GDM1 (cell line): ENCODE measurements around the gene SLC35F3.
"Not testable (repeated sequence)": the region's sequence is repeated elsewhere in the genome, so short reads cannot be mapped to it uniquely, and the experiment has no call there.

ENCODE experiments used
- DNase-seq: peaks from one replicate; lab custom pipeline; 2025; lab: John Stamatoyannopoulos, UW

The SLC35F3 gene

DNA sequence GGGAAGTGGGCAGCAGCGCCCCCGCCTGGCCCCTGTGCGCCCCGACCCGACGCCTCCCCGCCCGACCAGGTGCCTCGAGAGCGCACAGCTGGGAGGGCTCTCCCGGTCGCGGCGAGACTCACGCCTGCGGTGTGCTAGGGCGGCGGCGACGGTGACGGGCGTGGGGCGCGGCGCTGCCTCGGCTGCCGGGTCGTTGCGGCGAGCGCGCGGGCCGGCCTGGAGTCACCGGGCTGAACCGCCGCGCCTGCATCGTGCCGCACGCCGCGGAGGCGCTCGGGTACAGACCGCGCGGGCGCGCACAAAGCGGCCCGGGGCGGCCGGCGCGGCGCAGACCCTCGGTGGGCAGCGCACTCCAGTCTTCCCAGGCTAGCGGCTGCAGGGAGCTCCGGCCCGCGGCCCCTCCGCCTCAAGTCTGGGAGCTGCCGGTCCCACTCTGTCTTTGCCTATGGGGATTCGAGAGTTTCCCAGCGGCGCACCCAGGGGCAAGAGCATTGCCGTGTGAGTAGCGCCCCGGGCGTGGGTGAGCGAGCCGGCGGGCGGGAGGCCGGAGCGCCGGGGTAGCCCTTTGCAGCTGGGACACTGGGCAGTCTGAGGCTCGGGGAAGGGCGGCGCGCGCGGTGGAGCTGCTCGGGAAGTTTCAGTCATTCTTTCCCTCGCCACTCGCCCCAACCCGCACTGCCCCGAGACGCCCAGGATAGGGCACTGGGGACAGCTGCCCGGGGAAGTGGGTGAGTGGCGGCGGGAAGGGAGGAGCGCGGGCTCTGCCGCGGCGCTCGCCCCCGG lies at the start of gene SLC35F3:
Gene SLC35F3 (plus strand): TSS at position 44 of the 783 bp plus-strand sequence.
- no peak for DNase-seq

DNA sequence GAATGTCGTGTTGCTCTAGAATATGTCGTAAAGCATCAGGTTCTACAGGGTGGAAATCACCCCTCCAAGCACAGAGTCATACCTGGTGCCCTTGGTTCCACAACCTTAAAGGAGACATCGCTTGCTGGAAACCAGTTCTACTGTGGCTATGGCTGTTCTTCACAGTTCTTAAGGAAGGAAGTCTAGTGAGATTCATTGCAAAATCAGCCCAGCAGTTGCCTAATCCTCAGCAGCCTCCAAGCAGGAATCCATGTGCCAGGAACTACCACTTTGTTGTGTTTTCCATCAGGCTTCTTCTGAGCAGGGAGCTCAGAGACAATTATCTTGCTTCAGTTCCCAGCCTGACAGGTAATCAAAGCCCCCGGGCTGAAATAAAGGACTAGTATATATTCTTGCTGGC lies 45.0 kb upstream of the SLC35F3 start:
- DNase-seq: no peak

DNA sequence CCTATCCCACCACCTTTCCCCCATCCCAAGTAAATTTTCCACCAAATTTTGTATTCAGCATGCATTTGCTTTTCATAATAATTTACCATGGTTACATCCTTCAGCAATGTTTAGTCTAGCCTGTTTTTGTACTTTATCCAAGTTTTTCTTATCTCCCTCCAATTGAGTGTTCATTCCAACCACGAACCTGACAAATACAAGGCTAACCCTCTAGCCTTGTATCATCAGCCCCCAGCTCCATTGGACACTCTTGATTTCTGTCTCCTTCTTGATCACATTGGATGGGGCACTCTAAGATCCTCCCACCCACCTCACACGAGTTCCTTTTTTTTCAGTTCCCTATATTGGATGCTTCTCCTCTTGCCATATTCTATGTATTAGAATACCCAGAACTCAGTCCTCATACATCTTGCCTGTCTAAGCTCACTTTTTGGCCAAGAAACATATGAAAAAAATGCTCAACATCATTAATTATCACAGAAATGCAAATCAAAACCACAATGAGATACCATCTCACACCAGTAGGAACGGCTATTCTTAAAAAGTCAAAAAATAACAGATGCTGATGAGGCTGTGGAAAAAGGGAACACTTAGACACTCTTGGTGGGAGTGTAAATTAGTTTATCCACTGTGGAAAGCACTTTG lies 40.5 kb upstream of the SLC35F3 start:
- DNase-seq: no peak

DNA sequence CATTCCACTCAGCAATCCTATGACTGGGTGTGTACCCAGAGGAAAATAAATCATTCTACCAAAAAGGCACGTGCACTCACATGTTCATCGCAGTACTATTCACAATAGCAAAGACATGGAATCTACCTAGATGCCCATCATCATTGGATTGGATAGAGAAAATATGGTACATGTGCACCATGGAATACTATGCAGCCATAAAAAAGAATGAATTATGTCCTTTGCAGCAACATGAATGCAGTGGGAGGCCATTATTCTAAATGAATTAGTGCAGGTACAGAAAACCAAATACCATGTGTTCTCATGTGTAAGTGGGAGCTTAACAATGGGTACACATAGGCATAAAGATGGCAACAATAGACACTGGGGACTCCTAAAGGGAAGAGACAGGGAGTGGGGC lies 39.9 kb upstream of the SLC35F3 start:
- DNase-seq: no peak

DNA sequence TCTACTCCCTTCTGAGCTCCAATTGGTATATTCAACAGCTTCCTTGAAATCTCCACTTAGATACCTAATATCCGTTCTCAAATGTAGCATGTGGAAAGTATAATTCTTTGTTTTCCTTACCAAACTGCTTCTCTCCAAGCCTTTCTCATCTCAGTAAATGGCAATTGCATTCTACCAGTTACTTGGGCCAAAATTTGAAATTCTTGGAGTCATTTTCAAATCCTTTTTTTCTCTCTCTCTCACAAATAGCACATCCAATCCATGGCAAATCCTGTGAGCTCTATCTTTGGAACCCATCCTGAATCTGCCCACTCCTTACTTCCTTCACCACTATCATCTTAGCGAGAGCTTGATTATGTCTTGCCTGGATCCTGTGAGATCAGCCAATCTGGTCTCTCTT lies 39.3 kb upstream of the SLC35F3 start:
- no peak for DNase-seq

DNA sequence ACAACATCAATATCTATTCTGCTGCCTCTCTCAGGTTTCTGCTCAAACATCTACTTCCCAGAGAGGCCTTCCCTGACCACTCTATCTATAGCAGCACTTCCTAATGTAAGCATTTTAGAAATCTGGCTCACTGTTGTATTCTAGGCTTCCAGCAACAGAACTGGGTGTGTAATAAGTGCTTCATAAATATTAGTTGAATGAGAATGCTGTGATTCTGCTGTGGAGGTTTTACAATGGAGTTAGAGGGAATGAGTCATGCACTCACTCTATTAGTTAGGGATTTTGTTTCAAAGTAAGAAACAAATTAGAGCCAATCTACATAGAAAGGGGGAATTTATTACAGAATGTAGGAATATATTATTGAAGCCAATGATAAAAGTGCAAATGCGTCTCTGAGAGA lies 38.6 kb upstream of the SLC35F3 start:
- DNase-seq: no peak

DNA sequence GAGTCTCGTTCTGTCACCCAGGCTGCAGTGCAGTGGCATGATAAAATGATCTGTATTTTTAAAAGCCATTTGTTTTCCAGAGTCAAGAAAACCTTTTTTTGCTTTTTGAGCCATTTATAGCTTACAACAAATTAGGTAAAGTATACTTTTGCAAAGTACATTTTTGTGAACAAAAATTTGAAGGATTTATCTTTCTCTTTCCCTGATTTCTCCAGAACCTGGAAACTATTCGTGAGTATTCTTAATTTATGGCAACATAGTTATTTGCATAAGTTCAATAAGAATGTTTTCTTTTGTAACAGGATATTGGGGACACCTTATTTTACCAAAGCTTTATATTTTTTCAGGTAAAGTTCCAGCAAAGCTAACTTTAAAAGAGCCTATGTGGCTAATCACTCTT lies 37.4 kb upstream of the SLC35F3 start:
- DNase-seq: no peak

DNA sequence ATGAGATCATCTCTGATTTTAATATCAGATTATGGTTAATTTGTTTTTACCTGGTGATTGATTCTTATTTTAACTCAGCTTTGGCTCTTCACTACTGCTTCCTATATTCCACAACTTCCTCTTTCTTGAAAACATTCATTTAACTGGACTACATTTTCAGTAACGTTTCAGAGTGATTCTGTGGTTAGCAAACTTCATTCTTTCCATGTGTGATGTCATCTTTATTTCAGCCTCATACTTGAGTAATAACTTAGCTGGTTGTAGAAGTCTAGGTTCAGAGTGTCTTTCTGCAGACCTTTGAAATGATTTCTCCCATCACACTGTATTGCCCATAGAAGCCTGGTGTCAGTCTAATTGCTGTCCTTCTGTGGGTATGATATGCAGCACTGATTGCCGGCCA lies 36.0 kb upstream of the SLC35F3 start:
- no peak for DNase-seq

DNA sequence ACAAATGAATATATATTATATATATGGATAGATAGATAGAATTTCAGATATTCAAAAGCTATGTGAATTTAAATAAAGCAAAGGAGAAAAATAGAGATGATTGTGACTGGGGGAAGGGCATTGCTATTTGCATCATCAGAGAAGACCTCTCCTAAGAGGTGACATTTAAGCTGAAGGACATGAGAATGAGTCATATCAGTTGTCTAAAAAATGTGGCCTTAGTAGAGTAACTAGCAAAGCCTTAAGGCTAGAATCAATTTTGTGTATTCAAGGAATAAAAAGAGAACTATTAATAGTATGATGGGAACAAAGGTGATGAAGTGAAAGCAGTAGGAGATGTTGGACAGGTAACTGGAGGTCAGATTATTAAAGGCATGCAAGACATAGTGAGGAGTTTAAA lies 34.8 kb upstream of the SLC35F3 start:
- no peak for DNase-seq

DNA sequence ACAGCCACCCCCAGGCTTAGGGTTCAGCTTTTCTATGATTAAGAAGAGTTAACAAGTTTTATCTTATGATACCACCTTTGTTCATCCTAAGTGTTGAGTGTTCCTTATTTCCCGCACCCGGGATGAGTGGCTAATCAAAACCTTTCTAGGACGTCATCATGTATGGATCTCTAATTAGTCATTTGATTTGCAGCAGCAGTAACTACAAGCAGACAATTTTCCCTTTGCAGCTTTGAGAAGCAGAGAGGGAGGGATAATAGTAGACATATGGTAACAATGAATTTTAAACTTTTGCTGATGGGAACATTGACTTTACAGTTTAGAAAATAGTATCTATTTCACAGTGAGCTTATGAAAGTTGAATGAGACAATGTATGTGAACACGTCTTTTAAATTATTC lies 30.8 kb upstream of the SLC35F3 start:
- no peak for DNase-seq

DNA sequence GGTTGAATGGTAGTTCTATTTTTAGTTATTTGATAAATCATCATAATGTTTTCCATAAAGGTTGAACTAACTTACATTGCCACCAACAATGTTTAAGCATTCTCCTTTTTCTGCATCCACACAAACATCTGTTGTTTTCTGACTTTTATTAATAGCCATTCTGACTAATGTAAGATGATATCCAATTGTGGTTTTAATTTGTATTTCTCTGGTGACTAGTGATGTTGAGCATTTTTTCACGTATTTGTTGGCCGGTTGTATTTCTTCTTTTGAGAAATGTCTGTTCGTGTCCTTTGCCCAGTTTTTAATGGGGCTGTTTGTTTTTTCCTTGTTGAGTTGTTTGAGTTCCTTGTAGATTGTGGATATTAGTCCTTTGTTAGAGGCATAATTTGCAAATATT lies 24.6 kb upstream of the SLC35F3 start:
- DNase-seq: no peak

DNA sequence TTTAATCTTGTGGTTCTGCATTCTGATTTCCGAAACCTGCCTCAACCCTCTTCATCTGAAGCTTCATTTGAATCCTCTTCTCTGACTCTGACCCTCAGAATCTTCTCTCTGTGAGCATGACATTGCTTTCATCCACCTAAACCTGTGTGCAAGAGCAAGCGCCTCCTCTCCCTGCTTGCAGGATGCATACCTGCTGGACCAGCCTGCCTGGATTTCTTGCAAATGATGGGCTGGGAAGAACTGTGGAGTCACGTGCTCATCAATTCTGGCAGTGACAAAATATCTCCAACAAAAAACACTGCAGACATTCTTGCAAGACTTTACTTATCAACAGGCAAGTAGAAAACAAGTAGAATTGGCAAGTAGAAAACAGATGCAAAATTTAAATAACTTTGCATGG lies 20.8 kb upstream of the SLC35F3 start:
- DNase-seq: no peak

DNA sequence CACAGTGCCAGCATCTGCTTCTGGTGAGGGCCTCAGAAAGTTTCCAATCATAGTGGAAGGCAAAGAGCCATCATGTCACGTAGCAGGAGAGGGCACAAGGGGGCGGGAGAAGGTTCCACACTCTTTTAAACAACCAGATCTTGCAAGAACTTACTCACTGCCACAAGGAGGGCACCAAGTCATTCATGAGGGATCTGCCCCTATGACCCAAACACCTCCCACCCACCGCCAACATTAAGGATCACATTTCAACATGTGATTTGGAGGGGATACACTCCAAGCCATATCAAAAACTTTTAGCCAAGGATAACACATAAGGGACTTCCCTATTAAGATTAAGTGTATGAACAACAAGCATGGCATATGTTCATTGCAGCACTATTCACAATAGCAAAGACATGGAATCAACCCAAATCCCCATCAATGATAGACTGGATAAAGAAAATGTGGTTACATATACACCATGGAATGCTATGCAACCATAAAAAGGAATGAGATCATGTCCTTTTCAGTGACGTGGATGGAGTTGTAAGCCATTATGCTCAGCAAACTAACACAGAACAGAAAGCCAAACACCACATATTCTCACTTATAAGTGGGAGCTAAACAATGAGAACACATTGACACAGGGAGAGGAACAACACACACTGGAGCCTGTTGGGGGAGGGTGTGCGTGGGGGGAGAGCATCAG lies 19.9 kb upstream of the SLC35F3 start:
- no peak for DNase-seq

DNA sequence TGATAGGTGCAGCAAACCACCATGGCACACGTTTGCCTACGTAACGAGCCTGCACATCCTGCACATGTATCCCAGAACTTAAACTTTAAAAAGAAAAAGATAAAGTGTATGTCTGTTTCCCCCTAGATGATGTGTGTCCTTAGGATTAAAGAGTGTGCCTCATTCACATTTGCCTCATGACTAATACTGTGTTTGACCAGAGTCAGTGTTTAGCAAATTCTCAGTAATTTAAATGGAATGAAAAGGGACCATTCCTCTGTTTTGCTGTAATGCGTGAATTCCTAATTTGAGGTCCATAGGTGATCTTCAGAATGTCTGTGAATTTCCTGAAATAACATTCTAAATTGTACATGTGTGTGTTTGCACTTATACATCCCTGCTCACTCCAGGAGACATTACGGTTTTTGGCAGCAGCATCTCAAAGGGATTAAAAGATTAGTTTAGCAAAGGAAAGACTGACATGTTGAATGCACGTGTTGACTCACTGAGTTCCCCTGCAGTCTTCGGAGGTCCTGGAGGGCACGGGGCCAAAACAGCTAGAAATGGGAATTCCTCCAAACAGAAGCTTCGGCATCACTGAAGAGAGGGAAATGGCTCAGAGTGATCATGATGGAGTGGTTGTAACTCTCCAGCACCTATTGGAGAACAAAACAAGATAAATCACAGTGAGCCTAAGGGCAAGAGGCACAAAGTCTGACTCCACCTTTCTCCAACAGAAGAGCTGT lies 19.1 kb upstream of the SLC35F3 start:
- DNase-seq: no peak

DNA sequence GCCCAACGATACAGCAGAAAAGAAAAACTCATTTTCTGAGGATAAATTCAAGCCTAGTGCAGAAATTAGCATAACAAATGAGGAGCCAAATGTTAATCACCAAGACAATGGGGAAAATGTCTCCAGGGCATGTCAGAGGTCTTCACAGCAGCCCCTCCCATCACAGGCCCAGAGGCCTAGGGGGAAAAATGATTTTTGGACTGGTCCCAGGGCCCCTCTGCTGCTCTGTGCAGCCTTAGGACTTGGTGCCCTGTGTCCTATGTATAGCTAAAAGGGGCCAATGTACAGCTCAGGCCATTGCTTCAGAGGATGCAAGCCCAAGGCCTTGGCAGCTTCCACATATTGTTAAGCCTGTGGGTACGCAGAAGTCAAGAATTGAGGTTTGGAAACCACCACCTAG lies 13.3 kb upstream of the SLC35F3 start:
- DNase-seq: not testable (repeated sequence)

DNA sequence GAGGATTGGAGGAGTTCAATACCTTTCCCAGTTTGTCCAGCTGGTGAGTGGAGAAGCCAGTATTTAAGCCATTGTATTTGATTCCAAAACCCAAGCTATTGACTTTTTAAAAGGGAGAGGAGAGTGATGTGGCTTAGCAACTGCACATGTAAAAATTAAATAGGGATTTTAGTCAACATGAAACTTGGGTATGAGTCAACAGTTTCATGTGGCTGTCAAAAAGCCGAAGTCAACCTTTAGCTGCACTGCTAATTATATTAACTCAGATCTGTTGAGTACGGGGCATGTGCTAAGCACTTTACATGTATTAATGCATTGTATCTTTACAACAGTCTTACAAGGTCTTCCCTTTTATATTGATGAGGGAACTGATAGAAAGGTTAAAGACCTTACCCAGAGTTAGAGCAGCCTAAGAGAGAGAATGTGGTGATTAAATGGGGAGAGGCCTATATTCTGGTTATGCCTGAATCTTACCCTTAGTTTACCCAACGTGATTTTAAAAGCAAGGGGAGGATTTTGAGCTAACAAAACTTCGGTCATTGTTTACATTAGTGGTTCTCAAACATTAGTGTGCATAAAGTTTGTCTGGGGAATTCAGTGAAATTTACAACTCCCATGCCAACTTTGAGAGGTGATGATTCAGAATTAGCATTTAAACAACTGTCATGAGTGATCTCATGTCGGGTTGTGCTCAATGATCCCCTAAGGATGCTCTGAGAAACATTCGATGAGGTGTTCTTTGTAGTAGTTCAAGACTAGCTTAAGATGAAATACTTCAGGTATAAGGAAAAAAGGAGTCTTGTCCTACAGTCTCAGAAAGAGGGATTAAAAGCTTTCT lies 6.9 kb upstream of the SLC35F3 start:
- DNase-seq: no peak

DNA sequence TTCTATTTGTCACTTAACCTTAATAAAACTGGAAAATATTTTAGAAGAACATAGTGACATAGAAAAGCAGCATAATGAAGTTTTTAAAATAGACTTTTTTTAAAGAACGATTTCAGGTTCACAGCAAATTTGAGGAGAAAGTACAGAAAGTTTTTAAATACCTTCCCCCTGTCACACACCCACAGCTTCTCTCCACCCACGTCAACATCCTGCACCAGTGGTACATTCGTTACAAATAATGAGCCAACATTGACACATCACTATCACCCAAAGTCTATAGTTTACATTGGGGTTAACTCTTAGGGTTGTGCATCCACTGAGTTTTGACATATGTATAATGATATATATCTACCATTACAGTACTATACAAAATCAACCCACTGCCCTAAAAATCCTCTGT lies 3.0 kb upstream of the SLC35F3 start:
- no peak for DNase-seq

DNA sequence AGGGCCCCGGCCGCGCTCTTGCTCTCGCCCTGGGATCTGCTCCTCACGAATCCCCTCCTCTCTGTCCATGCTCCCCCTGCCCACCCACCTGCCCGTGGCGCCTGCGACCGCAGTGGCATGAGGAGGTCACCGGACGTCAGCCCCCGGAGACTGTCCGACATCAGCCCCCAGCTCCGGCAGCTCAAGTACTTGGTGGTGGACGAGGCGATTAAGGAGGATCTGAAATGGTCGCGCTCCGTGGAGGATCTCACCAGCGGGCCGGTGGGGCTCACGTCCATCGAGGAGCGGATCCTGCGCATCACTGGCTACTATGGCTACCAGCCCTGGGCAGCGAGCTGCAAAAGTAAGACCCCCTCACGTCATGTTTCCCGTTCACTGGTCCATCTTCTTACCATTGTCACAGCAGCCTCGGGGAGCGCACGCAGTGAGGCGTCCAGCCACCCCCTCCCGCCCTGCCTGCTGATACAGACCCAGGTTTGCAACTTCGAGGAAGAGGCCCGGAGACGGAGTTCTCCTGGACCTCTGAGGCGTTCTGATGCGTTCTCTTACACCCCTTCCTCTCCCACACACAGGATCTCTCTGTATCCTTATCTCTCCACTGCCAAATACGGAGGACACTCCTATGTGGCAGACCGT lies 1.1 kb downstream of the SLC35F3 start:
- DNase-seq: no peak

DNA sequence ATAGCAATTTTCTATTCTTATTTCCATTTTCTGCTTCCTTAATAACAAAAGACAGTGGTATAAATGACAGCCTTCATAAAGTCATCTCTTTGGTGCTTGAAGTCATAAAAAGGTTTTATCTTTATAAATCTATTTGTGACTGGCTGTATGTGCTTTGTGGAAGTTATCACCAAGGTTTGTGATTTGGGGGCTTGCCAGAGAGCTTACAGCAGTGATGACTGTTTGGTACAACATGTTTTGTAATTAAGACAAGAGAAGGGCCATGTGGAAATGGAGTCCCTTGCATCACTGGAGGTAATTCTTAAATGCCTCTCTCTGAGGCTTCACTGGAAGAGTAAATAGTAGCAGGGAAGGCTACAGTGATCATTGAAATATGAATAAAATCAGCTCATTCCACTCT lies 2.7 kb downstream of the SLC35F3 start:
- no peak for DNase-seq

DNA sequence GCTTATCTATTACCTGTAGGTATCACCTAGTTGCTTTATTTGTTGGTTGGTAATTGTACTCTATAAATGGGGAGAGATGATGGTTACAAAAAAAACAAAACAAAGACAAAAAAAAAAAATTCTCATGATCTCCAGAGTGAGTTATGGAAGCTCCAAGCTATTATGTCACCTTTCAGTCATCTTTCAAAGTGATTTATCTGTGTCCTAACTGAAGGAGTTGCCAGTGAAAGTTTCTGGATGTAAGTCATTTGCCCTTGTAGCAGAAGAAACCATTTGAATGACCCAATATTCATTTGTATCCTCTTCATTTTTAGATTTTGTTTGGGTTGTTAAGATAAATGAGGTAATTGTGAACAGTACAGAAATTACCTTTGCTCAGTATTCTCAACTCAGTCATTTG lies 3.6 kb downstream of the SLC35F3 start:
- no peak for DNase-seq

DNA sequence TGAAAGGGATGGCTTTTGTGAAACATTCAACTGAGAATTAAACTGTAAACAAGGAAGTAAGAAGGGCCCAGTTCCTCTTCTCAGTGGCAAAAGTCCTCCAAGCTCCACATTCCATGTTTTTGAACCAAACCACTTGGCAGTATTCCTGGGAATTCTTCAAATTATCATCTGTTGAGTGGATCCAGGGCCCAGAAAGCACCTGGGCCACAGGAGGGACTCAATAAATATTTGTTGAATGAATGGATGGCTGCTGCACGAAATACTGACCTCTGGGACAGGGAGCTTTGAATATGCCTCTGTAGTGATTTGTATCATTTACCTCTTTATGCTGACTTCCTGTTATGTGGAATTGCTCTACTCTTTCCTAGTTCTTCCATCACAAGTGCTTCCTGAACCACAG lies 4.7 kb downstream of the SLC35F3 start:
- no peak for DNase-seq
